GM10248 (cell line): ENCODE measurements around the gene SYCE1.
A peak's percentile ranks its signal among the peaks of the same experiment; 100 is the strongest.
"Not testable (repeated sequence)": the region's sequence is repeated elsewhere in the genome, so short reads cannot be mapped to it uniquely, and the experiment has no call there.

Experiments
- CTCF ChIA-PET: fragments of 300-600 bp; sonication (Branson Sonifier 250); formaldehyde crosslinking; extraction: SDS; loops from one replicate; lab custom pipeline; 2021; ENCODE audit warnings: antibody characterized with exemption; lab: Yijun Ruan, JAX
- POLR2A ChIA-PET: fragments of 350-650 bp; sonication (Branson Sonifier 250); formaldehyde crosslinking; extraction: SDS; loops from one replicate; lab custom pipeline; 2020; ENCODE audit warnings: antibody characterized with exemption; lab: Yijun Ruan, JAX
- DNase-seq: peaks from one replicate; pipeline ENCODE4 v3.0.0; 2012; ENCODE audit errors: extremely low spot score
- TF ChIP-seq, protein P1 (sequence below): IDR thresholded peaks from 2 replicates; pipeline ENCODE4 v1.5.1; 2012; ENCODE audit warnings: mild to moderate bottlenecking, low read depth; ENCODE audit errors: extremely low read depth, missing control alignments, control extremely low read depth

SYCE1 gene

GRCh38 chr10:133600657-133601056 lies 35.3 kb upstream of the SYCE1 start:
- POLR2A ChIA-PET: no interaction called here
- TF ChIP-seq, protein P1, sequence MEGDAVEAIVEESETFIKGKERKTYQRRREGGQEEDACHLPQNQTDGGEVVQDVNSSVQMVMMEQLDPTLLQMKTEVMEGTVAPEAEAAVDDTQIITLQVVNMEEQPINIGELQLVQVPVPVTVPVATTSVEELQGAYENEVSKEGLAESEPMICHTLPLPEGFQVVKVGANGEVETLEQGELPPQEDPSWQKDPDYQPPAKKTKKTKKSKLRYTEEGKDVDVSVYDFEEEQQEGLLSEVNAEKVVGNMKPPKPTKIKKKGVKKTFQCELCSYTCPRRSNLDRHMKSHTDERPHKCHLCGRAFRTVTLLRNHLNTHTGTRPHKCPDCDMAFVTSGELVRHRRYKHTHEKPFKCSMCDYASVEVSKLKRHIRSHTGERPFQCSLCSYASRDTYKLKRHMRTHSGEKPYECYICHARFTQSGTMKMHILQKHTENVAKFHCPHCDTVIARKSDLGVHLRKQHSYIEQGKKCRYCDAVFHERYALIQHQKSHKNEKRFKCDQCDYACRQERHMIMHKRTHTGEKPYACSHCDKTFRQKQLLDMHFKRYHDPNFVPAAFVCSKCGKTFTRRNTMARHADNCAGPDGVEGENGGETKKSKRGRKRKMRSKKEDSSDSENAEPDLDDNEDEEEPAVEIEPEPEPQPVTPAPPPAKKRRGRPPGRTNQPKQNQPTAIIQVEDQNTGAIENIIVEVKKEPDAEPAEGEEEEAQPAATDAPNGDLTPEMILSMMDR: no peak
- CTCF ChIA-PET: no interaction called here
- DNase-seq: no peak

- DNase-seq, CTCF ChIA-PET, POLR2A ChIA-PET: not testable (repeated sequence)
Observed at GRCh38 chr10:133599869-133600268, 34.5 kb upstream of the SYCE1 start.

DNA sequence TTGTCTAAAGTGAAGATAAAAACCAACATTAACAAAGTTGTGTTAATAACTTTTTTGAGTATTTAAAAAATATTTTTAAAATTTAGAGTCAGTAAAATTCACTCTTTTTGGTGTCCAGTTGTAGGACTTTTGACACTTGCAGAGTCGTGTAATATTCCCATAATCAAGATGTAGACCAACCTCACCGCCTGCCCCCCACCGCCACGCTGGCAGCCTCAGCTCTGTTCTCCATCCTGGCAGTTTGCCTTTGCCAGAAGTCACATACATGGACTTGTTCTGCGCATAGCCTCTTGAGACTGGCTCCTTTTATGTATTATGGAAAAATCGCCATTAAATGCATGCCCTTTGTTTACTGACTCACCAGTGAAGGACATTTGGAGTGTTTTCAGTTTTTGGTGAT lies 27.3 kb upstream of the SYCE1 start:
- no peak for DNase-seq
- CTCF ChIA-PET: no interaction called here
- POLR2A ChIA-PET: no interaction called here
- TF ChIP-seq, protein P1: no peak

DNA sequence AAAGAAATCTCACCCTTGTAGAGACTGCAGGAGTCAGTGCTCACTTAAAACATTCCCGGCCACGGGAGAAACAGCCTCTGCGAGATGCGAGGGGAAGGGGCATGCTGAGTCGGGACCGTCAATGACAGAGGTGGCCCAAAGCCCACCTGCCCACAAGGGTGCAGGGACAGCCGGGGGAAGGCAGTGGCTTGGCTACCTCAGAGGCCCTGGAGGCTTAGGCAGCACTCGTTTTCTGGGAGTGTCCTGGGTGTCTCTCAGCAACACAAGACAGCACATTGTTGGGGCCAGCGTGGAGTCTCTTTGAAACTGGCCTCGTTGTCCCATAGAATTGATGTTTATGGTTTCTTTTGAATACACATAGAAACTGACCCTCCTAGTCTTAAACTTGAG lies 25.6 kb upstream of the SYCE1 start:
- TF ChIP-seq, protein P1: no peak
- POLR2A ChIA-PET: no interaction called here
- CTCF ChIA-PET: no interaction called here
- no peak for DNase-seq

DNA sequence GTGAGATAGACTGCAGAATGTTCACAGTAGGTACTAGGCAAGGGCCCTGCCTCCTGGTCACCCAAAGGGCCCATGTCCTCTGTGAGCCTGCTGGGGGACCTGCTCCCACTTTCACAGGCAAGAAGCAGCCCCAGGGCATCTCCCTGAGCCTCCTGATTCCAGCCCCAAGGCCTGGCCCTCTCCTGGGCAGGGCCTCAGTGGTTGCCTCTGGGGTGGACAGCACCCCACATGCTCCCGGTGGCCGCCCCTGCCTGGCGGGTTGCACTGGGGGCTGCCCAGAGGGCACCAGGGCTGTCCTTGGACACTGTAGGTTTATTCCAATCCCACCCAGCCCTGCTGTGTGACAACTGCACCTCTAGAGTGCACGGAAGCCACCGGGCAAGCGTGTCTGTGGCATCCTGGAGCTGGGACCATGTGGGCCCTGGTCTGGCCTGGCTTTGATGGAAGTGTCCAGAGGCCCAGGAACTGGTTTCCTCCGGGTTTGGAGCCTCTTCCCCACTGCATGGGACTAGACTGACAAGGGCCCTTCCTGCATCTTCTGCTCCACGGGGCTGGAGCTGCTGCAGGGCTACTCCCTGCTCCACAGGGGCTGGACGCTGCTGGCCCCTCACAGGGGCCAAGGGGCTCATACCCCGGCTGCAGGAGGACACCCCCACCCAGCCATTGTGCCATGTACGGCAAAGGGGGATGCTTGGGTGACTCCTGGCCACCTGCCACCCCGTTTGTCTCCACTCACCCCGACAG lies 25.0 kb upstream of the SYCE1 start:
- TF ChIP-seq, protein P1: no peak
- DNase-seq: peak; percentile 9
- POLR2A ChIA-PET: no interaction called here
- CTCF ChIA-PET: no interaction called here

- DNase-seq, CTCF ChIA-PET, POLR2A ChIA-PET: not testable (repeated sequence)
Observed at GRCh38 chr10:133577037-133577436, 11.7 kb upstream of the SYCE1 start.

DNA sequence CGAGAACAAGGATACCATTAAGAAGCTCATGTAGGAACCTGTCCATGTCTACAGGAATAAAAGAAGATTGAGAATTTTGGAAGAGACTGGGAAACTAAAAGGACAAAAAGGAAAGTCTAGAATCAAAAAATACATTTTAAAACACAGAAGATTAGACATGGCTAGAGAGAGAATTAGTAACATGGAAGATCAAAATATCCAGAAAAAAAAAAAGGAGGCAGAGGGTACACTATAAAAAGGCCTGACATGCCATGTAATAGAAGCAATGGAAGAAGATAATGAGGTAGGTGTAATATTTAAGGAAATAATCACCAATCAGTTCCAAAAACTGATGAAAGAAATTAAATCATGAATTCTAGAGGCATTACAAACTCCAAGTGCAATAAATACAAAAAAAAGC lies 8.1 kb upstream of the SYCE1 start:
- CTCF ChIA-PET, DNase-seq, POLR2A ChIA-PET: not testable (repeated sequence)

- POLR2A ChIA-PET, DNase-seq, CTCF ChIA-PET: not testable (repeated sequence)
Observed at GRCh38 chr10:133572055-133572454, 6.7 kb upstream of the SYCE1 start.

- DNase-seq, POLR2A ChIA-PET, CTCF ChIA-PET: not testable (repeated sequence)
Observed at GRCh38 chr10:133569801-133570200, 4.4 kb upstream of the SYCE1 start.

- POLR2A ChIA-PET: not testable (repeated sequence)
Observed at GRCh38 chr10:133568831-133569527, 3.6 kb upstream of the SYCE1 start.

More at GRCh38 chr10:133568831-133569527, 3.6 kb upstream of the SYCE1 start:
- DNase-seq, CTCF ChIA-PET: not testable (repeated sequence)
